Measurements from ENCODE around the gene PSG11. TPM values are rescaled to one million over a fixed set of nuclear protein-coding genes. Genes with fewer than 3 reads are reported as not detected.

The PSG11 gene
- total RNA-seq, 4 donors from 2014 or later, result not detected

DNA sequence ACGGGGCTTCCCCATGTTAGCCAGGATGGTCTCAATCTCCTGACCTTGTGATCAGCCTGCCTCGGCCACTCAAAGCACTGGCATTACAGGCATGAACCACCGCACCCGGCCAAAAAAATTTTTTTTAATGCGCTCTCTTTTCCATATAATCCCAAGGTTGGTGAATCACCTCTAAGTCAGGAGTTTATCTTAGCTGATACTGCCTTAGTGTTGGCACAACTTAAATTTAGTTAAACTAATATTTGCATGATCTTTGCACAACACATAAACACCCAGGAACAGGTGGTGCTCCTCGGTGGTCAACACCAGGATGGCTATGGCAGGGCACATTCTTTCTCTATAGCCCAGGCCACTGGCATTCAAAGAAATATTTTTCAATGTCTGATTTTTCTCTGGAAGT is 65.2 kb downstream of the PSG11 start:
- Histone ChIP-seq H3K36me3 (no peaks in the 10 kb centered on the region), H3K27me3 (no peaks in the 10 kb centered on the region), H3K4me3 (no peak overlapping the region), H3K27ac (no peak overlapping the region), H3K4me1 (no peaks in the 10 kb centered on the region), H3K9me3 (no peaks in the 10 kb centered on the region)
- WGBS, 2 donors (ENCODE audit: low coverage in 1 of 2), result 79 to 86% methylated on average over 4 to 6 of the region's 6 CpGs
- TF ChIP-seq POLR2AphosphoS5 (IDR thresholded peaks at IDR 0.05), result no peak
- TF ChIP-seq EP300 (IDR thresholded peaks at IDR 0.05), result no peak
- no peak for TF ChIP-seq POLR2A (IDR thresholded peaks at IDR 0.05)
- TF ChIP-seq, protein P1, sequence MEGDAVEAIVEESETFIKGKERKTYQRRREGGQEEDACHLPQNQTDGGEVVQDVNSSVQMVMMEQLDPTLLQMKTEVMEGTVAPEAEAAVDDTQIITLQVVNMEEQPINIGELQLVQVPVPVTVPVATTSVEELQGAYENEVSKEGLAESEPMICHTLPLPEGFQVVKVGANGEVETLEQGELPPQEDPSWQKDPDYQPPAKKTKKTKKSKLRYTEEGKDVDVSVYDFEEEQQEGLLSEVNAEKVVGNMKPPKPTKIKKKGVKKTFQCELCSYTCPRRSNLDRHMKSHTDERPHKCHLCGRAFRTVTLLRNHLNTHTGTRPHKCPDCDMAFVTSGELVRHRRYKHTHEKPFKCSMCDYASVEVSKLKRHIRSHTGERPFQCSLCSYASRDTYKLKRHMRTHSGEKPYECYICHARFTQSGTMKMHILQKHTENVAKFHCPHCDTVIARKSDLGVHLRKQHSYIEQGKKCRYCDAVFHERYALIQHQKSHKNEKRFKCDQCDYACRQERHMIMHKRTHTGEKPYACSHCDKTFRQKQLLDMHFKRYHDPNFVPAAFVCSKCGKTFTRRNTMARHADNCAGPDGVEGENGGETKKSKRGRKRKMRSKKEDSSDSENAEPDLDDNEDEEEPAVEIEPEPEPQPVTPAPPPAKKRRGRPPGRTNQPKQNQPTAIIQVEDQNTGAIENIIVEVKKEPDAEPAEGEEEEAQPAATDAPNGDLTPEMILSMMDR (IDR thresholded peaks at IDR 0.05), result no peak
- no peak for ATAC-seq

Other genes with a start within 250 kb of the PSG11 start
- under 1 TPM in 1 of 4 donors, not detected in 3; 0.12 TPM for gene PSG1, start 146.8 kb downstream of the PSG11 start, total RNA-seq
- gene PSG6, start 108.6 kb downstream of the PSG11 start, total RNA-seq, result not detected
- under 1 TPM in 1 of 4 donors, not detected in 3; 0.12 TPM for gene PSG7, start 89.3 kb downstream of the PSG11 start, total RNA-seq
- gene PSG2, start 56.2 kb upstream of the PSG11 start, total RNA-seq, result not detected
- gene PSG5, start 160.1 kb upstream of the PSG11 start, total RNA-seq, result not detected
- gene PSG4, start 179.2 kb upstream of the PSG11 start, total RNA-seq, result under 1 TPM in 1 of 4 donors, not detected in 3; 0.20 TPM
- not detected for gene PSG9, start 243.1 kb upstream of the PSG11 start, total RNA-seq